ENCODE measurements around the gene ZCWPW1. TPM values are rescaled to one million over a fixed set of nuclear protein-coding genes. Genes with fewer than 3 reads are reported as not detected.
A peak's percentile ranks its signal among the peaks of the same experiment; 100 is the strongest.
"Not testable (repeated sequence)": the region's sequence is repeated elsewhere in the genome, so short reads cannot be mapped to it uniquely, and the experiment has no call there.

ZCWPW1 gene
- total and polyA plus RNA-seq, 2 donors: 4.8 to 33.9 TPM

DNA sequence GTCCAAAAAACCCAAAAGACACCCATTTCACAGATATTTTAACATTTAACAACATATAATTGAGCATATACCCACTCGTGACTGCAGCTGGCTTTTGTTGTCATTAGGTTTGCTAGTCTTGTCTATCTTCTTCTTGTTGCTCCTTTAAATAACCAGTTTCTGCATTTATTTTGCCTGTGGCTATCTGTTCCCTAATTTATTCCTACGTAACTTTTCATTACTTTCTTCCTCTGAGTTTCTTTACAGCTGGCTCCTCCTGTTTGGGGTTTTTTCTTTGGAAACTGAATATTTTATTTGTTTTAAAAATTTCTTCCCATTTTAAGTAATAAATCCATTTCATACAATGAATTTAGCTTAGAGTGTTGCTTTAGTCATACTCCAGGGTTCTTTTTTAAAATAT, 40.8 kb downstream of the ZCWPW1 start:
- H3K4me3 ChIP-seq (ENCODE audit: low read length in 2 of 2): no peak overlapping the region
- H3K27ac ChIP-seq (ENCODE audit: low read depth in 1 of 2, low read length in 1 of 2): no peak overlapping the region
- H3K9me3 ChIP-seq (ENCODE audit: control insufficient read depth in 2 of 2, insufficient read depth in 1 of 2, low read length in 1 of 2): no peaks in the 10 kb centered on the region
- H3K27me3 ChIP-seq (ENCODE audit: control insufficient read depth in 2 of 2, insufficient read depth in 1 of 2, low read length in 1 of 2): no peaks in the 10 kb centered on the region
- 98% methylated on average over 2 of the region's 2 CpGs for WGBS
- DNase-seq (ENCODE audit: low read depth in 6 of 9, low spot score in 9 of 9): no peak
- peaks cover 0 to 3% of the 10 kb centered on the region in 2 donors for H3K4me1 ChIP-seq (ENCODE audit: control insufficient read depth in 2 of 2, insufficient read depth in 2 of 2, low read length in 2 of 2)
- H3K36me3 ChIP-seq (ENCODE audit: control insufficient read depth in 2 of 2, insufficient read depth in 2 of 2, low read length in 1 of 2): no peaks in the 10 kb centered on the region

DNA sequence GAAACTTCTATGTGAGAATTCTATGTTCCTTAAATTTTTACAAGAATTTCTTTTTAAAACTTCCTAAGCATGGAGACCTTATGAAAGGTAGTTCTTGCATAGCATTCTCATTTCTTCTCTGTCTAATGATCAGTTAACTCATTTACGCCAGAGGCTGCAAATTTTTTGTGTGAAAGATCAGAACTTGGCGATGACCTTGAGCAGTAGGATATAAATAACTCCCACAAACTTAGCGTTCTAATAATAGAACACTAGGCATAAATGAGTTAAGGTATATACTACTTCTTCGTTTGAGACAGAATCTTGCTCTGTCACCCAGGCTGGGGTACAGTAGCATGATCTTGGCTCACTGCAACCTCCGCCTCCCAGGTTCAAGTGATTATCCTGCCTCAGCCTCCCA, 41.6 kb downstream of the ZCWPW1 start:
- Histone ChIP-seq H3K36me3 (ENCODE audit: control insufficient read depth in 2 of 2, insufficient read depth in 2 of 2, low read length in 1 of 2) (no peaks in the 10 kb centered on the region), H3K9me3 (ENCODE audit: control insufficient read depth in 2 of 2, insufficient read depth in 1 of 2, low read length in 1 of 2) (no peaks in the 10 kb centered on the region), H3K27me3 (ENCODE audit: control insufficient read depth in 2 of 2, insufficient read depth in 1 of 2, low read length in 1 of 2) (no peaks in the 10 kb centered on the region), H3K4me1 (ENCODE audit: control insufficient read depth in 2 of 2, insufficient read depth in 2 of 2, low read length in 2 of 2) (peaks cover 0 to 5% of the 10 kb centered on the region in 2 donors), H3K4me3 (ENCODE audit: low read length in 2 of 2) (no peak overlapping the region), H3K27ac (ENCODE audit: low read depth in 1 of 2, low read length in 1 of 2) (no peak overlapping the region)
- WGBS: 91% methylated on average over 5 of the region's 5 CpGs
- DNase-seq (ENCODE audit: low read depth in 6 of 9, low spot score in 9 of 9): no peak

DNA sequence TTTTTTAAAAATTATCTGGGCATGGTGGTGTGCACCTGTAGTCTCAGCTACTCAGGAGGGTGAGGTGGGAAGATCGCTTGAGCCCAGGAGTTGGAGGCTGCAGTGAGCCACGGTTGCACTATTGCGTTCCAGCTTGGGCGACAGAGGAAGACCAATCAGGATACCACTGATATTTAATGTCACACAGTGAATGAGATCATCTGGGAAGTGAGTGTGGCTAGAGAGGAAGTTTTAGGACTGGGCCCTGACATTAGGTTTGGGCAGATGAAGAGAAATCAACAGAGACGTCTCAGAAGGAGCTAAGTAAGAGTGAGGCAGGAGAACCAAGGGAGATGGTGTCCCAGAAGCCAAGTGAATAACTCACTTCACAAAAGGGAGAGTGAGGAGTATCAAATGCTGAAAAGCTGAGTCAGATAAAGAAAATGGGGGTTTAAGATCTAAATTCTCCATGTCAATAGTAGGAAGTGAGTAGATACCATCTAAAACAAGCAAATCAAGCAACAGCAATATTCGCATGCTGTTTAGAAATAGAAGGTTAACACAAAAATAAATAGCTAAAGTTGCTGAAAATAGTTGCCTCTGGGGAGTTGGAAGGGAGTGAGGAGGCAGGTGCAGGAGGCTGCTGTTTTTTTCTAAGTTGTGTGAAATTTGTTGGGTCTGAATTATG, 43.7 kb downstream of the ZCWPW1 start:
- no peaks in the 10 kb centered on the region for H3K27me3 ChIP-seq (ENCODE audit: control insufficient read depth in 2 of 2, insufficient read depth in 1 of 2, low read length in 1 of 2)
- H3K27ac ChIP-seq (ENCODE audit: low read depth in 1 of 2, low read length in 1 of 2): no peak overlapping the region
- no peak for DNase-seq (ENCODE audit: low read depth in 6 of 9, low spot score in 9 of 9)
- peaks cover 0 to 2% of the 10 kb centered on the region in 2 donors for H3K4me1 ChIP-seq (ENCODE audit: control insufficient read depth in 2 of 2, insufficient read depth in 2 of 2, low read length in 2 of 2)
- H3K9me3 ChIP-seq (ENCODE audit: control insufficient read depth in 2 of 2, insufficient read depth in 1 of 2, low read length in 1 of 2): no peaks in the 10 kb centered on the region
- H3K36me3 ChIP-seq (ENCODE audit: control insufficient read depth in 2 of 2, insufficient read depth in 2 of 2, low read length in 1 of 2): no peaks in the 10 kb centered on the region
- no peak overlapping the region for H3K4me3 ChIP-seq (ENCODE audit: low read length in 2 of 2)
- WGBS: 97% methylated on average over 6 of the region's 6 CpGs

DNA sequence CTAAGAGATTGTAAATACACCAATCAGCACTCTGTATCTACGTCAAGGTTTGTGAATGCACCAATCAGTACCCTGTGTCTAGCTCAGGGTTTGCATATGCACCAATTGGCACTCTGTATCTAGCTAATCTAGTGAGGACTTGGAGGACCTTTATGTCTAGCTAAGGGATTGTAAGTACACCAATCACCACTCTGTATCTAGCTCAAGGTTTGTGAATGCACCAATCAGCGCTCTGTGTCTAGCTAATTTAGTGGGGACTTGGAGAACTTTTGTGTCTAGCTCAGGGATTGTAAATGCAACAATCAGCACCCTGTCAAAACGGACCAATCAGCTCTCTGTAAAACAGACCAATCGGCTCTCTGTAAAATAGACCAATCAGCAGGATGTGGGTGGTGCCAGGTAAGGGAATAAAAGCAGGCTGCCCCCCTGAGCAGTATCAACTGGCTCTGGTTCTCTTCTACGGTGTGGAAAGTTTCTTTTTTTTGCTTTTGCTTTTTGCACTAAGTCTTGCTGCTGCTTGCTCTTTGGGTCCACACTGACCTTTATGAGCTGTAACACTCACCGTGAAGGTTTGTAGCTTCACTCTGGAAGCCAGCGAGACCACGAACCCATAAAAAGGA, 46.2 kb downstream of the ZCWPW1 start:
- 74% methylated on average over 8 of the region's 8 CpGs for WGBS
- not testable (repeated sequence) for H3K27me3 ChIP-seq (ENCODE audit: control insufficient read depth in 2 of 2, insufficient read depth in 1 of 2, low read length in 1 of 2); H3K4me1 ChIP-seq (ENCODE audit: control insufficient read depth in 2 of 2, insufficient read depth in 2 of 2, low read length in 2 of 2); DNase-seq (ENCODE audit: low read depth in 6 of 9, low spot score in 9 of 9); H3K4me3 ChIP-seq (ENCODE audit: low read length in 2 of 2); H3K36me3 ChIP-seq (ENCODE audit: control insufficient read depth in 2 of 2, insufficient read depth in 2 of 2, low read length in 1 of 2); H3K9me3 ChIP-seq (ENCODE audit: control insufficient read depth in 2 of 2, insufficient read depth in 1 of 2, low read length in 1 of 2)
- H3K27ac ChIP-seq (ENCODE audit: low read depth in 1 of 2, low read length in 1 of 2): peak overlapping the region in 1 of 2 donors; percentile 18

DNA sequence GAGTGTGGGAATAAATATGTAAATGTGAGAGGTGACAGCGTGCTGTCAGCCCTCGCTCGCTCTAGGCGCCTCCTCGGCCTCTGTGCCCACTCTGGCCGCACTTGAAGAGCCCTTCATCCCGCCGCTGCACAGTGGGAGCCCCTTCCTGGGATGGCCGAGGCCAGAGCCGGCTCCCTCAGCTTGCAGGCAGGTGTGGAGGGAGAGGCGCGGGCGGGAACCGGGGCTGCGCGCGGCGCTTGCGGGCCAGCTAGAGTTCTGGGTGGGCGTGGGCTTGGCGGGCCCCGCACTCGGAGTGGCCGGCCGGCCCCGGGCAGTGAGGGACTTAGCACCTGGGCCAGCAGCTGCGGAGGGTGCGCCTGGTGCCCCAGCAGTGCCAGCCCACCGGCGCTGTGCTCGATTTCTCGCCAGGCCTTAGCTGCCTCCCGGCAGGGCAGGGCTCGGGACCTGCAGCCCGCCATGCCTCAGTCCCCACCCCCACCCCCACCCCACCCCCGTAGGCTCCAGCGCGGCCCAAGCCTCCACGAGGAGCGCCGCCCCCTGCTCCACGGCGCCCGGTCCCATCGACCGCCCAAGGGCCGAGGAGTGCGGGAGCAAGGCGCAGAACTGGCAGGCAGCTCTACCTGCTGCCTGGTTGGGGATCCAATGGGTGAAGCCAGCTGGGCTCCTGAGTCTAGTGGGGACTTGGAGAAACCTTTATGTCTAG, 46.8 kb downstream of the ZCWPW1 start:
- not testable (repeated sequence) for H3K27ac ChIP-seq (ENCODE audit: low read depth in 1 of 2, low read length in 1 of 2); H3K4me3 ChIP-seq (ENCODE audit: low read length in 2 of 2); H3K36me3 ChIP-seq (ENCODE audit: control insufficient read depth in 2 of 2, insufficient read depth in 2 of 2, low read length in 1 of 2); H3K4me1 ChIP-seq (ENCODE audit: control insufficient read depth in 2 of 2, insufficient read depth in 2 of 2, low read length in 2 of 2); DNase-seq (ENCODE audit: low read depth in 6 of 9, low spot score in 9 of 9); H3K9me3 ChIP-seq (ENCODE audit: control insufficient read depth in 2 of 2, insufficient read depth in 1 of 2, low read length in 1 of 2); H3K27me3 ChIP-seq (ENCODE audit: control insufficient read depth in 2 of 2, insufficient read depth in 1 of 2, low read length in 1 of 2)
- 98% methylated on average over 49 of the region's 49 CpGs for WGBS

DNA sequence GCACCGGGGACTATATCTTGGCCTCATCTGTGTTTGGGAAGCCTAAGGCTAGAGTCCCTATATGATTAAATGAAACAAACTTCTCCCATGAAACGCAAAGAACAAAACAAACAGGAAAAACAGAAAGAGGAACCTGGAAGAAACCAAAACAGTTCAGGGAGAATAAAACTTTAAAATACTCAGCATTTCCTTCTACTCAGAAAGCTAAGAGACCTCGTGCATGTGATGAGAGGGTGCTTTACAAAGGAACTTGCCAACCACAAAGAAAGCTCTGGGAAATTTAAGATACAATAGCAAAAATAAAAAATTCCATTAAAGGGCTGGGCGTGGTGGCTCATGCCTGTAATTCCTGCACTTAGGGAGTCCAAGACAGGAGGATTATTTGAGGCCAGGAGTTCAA, 48.3 kb downstream of the ZCWPW1 start:
- no peak for DNase-seq (ENCODE audit: low read depth in 6 of 9, low spot score in 9 of 9)
- H3K36me3 ChIP-seq (ENCODE audit: control insufficient read depth in 2 of 2, insufficient read depth in 2 of 2, low read length in 1 of 2): no peaks in the 10 kb centered on the region
- H3K27ac ChIP-seq (ENCODE audit: low read depth in 1 of 2, low read length in 1 of 2): no peak overlapping the region
- H3K27me3 ChIP-seq (ENCODE audit: control insufficient read depth in 2 of 2, insufficient read depth in 1 of 2, low read length in 1 of 2): no peaks in the 10 kb centered on the region
- no peak overlapping the region for H3K4me3 ChIP-seq (ENCODE audit: low read length in 2 of 2)
- no peaks in the 10 kb centered on the region for H3K9me3 ChIP-seq (ENCODE audit: control insufficient read depth in 2 of 2, insufficient read depth in 1 of 2, low read length in 1 of 2)
- 52% methylated on average over 4 of the region's 4 CpGs for WGBS
- peaks cover 0 to 2% of the 10 kb centered on the region in 2 donors for H3K4me1 ChIP-seq (ENCODE audit: control insufficient read depth in 2 of 2, insufficient read depth in 2 of 2, low read length in 2 of 2)

DNA sequence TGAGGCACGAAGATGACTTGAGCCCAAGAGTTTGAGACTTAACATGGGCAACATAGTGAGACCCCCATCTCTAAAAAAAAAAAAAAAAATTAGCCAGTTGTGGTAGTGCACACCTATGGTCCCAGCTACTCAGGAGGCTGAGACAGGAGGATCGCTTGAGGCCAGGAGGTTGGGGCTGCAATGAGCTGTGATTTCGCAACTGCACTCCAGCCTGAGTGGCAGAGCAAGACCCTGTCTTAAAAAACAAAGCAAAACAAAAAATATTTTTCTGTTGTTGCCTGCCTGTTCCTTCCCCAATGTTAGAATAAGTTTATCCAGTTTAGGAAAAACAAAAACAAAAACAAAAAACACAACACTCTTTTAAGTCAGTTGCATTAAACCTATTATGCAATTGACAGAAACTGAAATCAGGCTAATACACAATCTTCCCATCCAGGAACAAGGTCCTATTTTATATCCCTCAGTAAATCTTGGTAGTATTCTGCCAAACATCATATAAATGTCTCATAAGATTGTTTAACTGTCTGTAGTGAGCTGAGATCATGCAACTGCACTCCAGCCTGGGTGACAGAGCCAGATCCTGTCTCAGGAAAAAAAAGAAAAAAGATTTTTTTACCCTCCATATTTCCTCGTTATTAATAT, 50.3 kb downstream of the ZCWPW1 start:
- Histone ChIP-seq H3K4me1 (ENCODE audit: control insufficient read depth in 2 of 2, insufficient read depth in 2 of 2, low read length in 2 of 2) (peaks cover 0 to 17% of the 10 kb centered on the region in 2 donors), H3K9me3 (ENCODE audit: control insufficient read depth in 2 of 2, insufficient read depth in 1 of 2, low read length in 1 of 2) (no peaks in the 10 kb centered on the region), H3K36me3 (ENCODE audit: control insufficient read depth in 2 of 2, insufficient read depth in 2 of 2, low read length in 1 of 2) (no peaks in the 10 kb centered on the region), H3K4me3 (ENCODE audit: low read length in 2 of 2) (no peak overlapping the region), H3K27me3 (ENCODE audit: control insufficient read depth in 2 of 2, insufficient read depth in 1 of 2, low read length in 1 of 2) (no peaks in the 10 kb centered on the region), H3K27ac (ENCODE audit: low read depth in 1 of 2, low read length in 1 of 2) (no peak overlapping the region)
- DNase-seq (ENCODE audit: low read depth in 6 of 9, low spot score in 9 of 9): no peak
- 99% methylated on average over 4 of the region's 4 CpGs for WGBS

DNA sequence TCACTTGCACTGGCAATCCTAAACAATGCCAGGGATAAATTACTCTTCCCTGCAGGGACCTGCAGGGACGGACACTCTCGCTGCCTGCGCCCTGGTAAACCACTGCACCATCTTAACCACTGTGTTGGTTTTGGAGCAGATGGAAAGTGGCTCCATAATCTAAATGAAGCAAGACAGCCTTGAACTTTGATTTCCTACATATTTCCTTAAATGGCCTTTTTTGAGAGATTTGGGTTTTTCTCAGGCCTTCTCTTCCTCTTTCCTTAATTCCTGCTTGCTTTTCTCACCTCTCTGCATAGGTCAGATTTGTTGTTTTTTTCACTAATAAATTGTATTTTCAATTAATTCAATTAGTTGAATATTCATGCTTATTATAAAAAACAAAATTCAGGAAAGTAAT, 52.4 kb downstream of the ZCWPW1 start:
- Histone ChIP-seq H3K36me3 (ENCODE audit: control insufficient read depth in 2 of 2, insufficient read depth in 2 of 2, low read length in 1 of 2) (no peaks in the 10 kb centered on the region), H3K27ac (ENCODE audit: low read depth in 1 of 2, low read length in 1 of 2) (no peak overlapping the region), H3K27me3 (ENCODE audit: control insufficient read depth in 2 of 2, insufficient read depth in 1 of 2, low read length in 1 of 2) (no peaks in the 10 kb centered on the region), H3K4me3 (ENCODE audit: low read length in 2 of 2) (no peak overlapping the region), H3K4me1 (ENCODE audit: control insufficient read depth in 2 of 2, insufficient read depth in 2 of 2, low read length in 2 of 2) (peaks cover 0 to 32% of the 10 kb centered on the region in 2 donors), H3K9me3 (ENCODE audit: control insufficient read depth in 2 of 2, insufficient read depth in 1 of 2, low read length in 1 of 2) (no peaks in the 10 kb centered on the region)
- no peak for DNase-seq (ENCODE audit: low read depth in 6 of 9, low spot score in 9 of 9)
- 98% methylated on average over 3 of the region's 3 CpGs for WGBS

DNA sequence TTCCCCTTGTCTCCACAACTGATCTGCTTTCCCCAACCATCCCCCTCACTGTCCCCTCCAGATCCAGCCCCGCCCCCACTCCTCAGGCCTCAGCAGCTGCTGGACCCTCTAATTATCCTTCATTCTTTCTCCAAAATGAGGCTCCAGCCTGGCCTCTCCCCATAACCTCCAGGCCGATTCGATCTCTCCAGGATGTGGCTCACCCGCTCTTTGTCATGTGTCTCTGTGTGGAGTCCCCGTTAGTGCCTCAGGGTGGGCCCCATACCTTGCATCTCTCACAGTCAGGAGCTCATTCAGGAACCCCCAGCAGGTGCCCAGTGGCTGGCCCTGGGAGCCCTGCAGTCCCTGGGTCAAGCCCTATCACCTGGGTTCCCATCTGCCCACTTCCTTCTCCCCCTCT, 53.9 kb downstream of the ZCWPW1 start:
- Histone ChIP-seq H3K27ac (ENCODE audit: low read depth in 1 of 2, low read length in 1 of 2) (no peak overlapping the region), H3K36me3 (ENCODE audit: control insufficient read depth in 2 of 2, insufficient read depth in 2 of 2, low read length in 1 of 2) (no peaks in the 10 kb centered on the region), H3K4me1 (ENCODE audit: control insufficient read depth in 2 of 2, insufficient read depth in 2 of 2, low read length in 2 of 2) (peaks cover 0 to 32% of the 10 kb centered on the region in 2 donors), H3K27me3 (ENCODE audit: control insufficient read depth in 2 of 2, insufficient read depth in 1 of 2, low read length in 1 of 2) (no peaks in the 10 kb centered on the region), H3K9me3 (ENCODE audit: control insufficient read depth in 2 of 2, insufficient read depth in 1 of 2, low read length in 1 of 2) (no peaks in the 10 kb centered on the region), H3K4me3 (ENCODE audit: low read length in 2 of 2) (no peak overlapping the region)
- WGBS: 70% methylated on average over 5 of the region's 5 CpGs
- peak in 1 of 9 donors; percentile 40 for DNase-seq (ENCODE audit: low read depth in 6 of 9, low spot score in 9 of 9)

All from thymus (tissue), 11 donors.